ENCODE measurements around the gene TSPAN8.

The TSPAN8 gene

GRCh38 chr12:71142016-71142415 lies 15.8 kb downstream of the TSPAN8 start:
- DNase-seq: no peak

DNA sequence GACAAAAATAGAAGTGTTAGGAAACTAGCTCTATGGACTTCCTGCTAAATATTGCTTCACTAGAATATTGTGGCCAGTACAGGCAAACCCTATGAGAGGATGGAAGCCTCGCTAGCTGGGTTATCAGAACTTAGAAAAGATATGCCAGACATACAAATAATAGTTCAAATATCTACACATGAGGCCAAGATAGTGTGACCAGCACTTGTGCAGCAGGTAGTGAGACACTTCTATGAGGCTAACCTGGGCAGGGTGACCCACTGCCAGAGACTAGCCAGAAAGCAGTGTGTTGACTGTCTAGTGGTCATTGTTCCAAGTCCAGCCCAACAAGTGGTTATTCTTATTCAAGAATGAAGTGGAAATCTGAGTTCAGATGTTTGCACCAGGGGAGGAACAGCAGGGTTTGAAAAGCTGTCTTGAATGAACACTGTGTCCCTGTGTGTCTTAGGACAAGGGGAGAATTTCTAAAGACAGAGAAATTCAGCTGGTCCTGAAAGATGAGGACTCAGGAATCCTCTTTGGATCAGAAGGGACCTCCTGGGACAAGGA lies 16.3 kb downstream of the TSPAN8 start:
- H3K4me2 ChIP-seq (ENCODE audit: low read length): no peak overlapping the region
- H3K23ac ChIP-seq (ENCODE audit: low read length): no peak overlapping the region
- no peak overlapping the region for H3K27ac ChIP-seq (ENCODE audit: low read depth, low read length)
- WGBS (ENCODE audit: extremely low coverage, insufficient coverage, low lambda C conversion rate): no CpG with 5 or more reads among the region's 1 CpG
- no peak overlapping the region for H2BK120ac ChIP-seq (ENCODE audit: low read depth, low read length)
- no peak overlapping the region for H2BK5ac ChIP-seq (ENCODE audit: low read length)
- H2BK15ac ChIP-seq (replicated peaks; ENCODE audit: low read depth): peak overlapping the region; percentile 59
- DNase-seq: no peak
- no peak overlapping the region for H3K4me3 ChIP-seq (ENCODE audit: low read length)
- no peaks in the 10 kb centered on the region for H3K79me1 ChIP-seq (ENCODE audit: low read length)
- H3K18ac ChIP-seq (ENCODE audit: low read length): peak overlapping the region; percentile 51
- H3K79me2 ChIP-seq (ENCODE audit: control insufficient read depth, insufficient read depth, low read length): no peaks in the 10 kb centered on the region
- H3K27me3 ChIP-seq (ENCODE audit: insufficient read depth, low read length, poor library complexity): no peaks in the 10 kb centered on the region
- H4K8ac ChIP-seq (ENCODE audit: low read depth, low read length): no peak overlapping the region
- H3K9ac ChIP-seq (ENCODE audit: low read length): no peak overlapping the region
- H2AK5ac ChIP-seq (ENCODE audit: low read length): no peak overlapping the region
- H3K36me3 ChIP-seq (ENCODE audit: control insufficient read depth, insufficient read depth, low read length): no peaks in the 10 kb centered on the region
- peaks cover 3% of the 10 kb centered on the region for H3K4me1 ChIP-seq (ENCODE audit: control insufficient read depth, low read depth, low read length)
- H3K56ac ChIP-seq (ENCODE audit: low read length): no peak overlapping the region
- no peak overlapping the region for H3K4ac ChIP-seq (ENCODE audit: low read depth, low read length)
- no peak overlapping the region for H4K5ac ChIP-seq (ENCODE audit: low read length)

More at GRCh38 chr12:71142016-71142415, 15.8 kb downstream of the TSPAN8 start:
- H2BK120ac ChIP-seq (ENCODE audit: low read depth, low read length): no peak overlapping the region
- no peaks in the 10 kb centered on the region for H3K27me3 ChIP-seq (ENCODE audit: insufficient read depth, low read length, poor library complexity)
- H3K79me2 ChIP-seq (ENCODE audit: control insufficient read depth, insufficient read depth, low read length): no peaks in the 10 kb centered on the region
- no peak overlapping the region for H2BK5ac ChIP-seq (ENCODE audit: low read length)
- H3K27ac ChIP-seq (ENCODE audit: low read depth, low read length): no peak overlapping the region
- no peak overlapping the region for H2BK15ac ChIP-seq (replicated peaks; ENCODE audit: low read depth)
- H3K36me3 ChIP-seq (ENCODE audit: control insufficient read depth, insufficient read depth, low read length): no peaks in the 10 kb centered on the region
- WGBS (ENCODE audit: extremely low coverage, insufficient coverage, low lambda C conversion rate): no CpG with 5 or more reads among the region's 2 CpGs
- no peak overlapping the region for H3K4ac ChIP-seq (ENCODE audit: low read depth, low read length)
- H3K56ac ChIP-seq (ENCODE audit: low read length): no peak overlapping the region
- no peak overlapping the region for H2AK5ac ChIP-seq (ENCODE audit: low read length)
- no peaks in the 10 kb centered on the region for H3K79me1 ChIP-seq (ENCODE audit: low read length)
- H3K4me1 ChIP-seq (ENCODE audit: control insufficient read depth, low read depth, low read length): peaks cover 3% of the 10 kb centered on the region
- H4K8ac ChIP-seq (ENCODE audit: low read depth, low read length): no peak overlapping the region
- H3K18ac ChIP-seq (ENCODE audit: low read length): no peak overlapping the region
- H3K23ac ChIP-seq (ENCODE audit: low read length): no peak overlapping the region
- no peak overlapping the region for H3K4me3 ChIP-seq (ENCODE audit: low read length)
- H3K4me2 ChIP-seq (ENCODE audit: low read length): no peak overlapping the region
- H4K5ac ChIP-seq (ENCODE audit: low read length): no peak overlapping the region
- H3K9ac ChIP-seq (ENCODE audit: low read length): no peak overlapping the region

GRCh38 chr12:71139153-71139735 lies 18.6 kb downstream of the TSPAN8 start:
- H3K79me2 ChIP-seq (ENCODE audit: control insufficient read depth, insufficient read depth, low read length): no peaks in the 10 kb centered on the region
- peaks cover 3% of the 10 kb centered on the region for H3K4me1 ChIP-seq (ENCODE audit: control insufficient read depth, low read depth, low read length)

GRCh38 chr12:71138011-71138410 lies 19.8 kb downstream of the TSPAN8 start:
- Histone ChIP-seq H2BK15ac (replicated peaks; ENCODE audit: low read depth) (no peak overlapping the region), H2AK5ac (ENCODE audit: low read length) (no peak overlapping the region), H3K36me3 (ENCODE audit: control insufficient read depth, insufficient read depth, low read length) (no peaks in the 10 kb centered on the region), H3K9ac (ENCODE audit: low read length) (no peak overlapping the region), H3K56ac (ENCODE audit: low read length) (no peak overlapping the region), H3K4me3 (ENCODE audit: low read length) (no peak overlapping the region), H3K18ac (ENCODE audit: low read length) (no peak overlapping the region), H2BK120ac (ENCODE audit: low read depth, low read length) (no peak overlapping the region), H3K4ac (ENCODE audit: low read depth, low read length) (no peak overlapping the region), H3K4me2 (ENCODE audit: low read length) (no peak overlapping the region), H2BK5ac (ENCODE audit: low read length) (no peak overlapping the region), H3K23ac (ENCODE audit: low read length) (no peak overlapping the region), H3K79me1 (ENCODE audit: low read length) (no peaks in the 10 kb centered on the region), H3K4me1 (ENCODE audit: control insufficient read depth, low read depth, low read length) (peaks cover 3% of the 10 kb centered on the region), H4K8ac (ENCODE audit: low read depth, low read length) (no peak overlapping the region), H3K79me2 (ENCODE audit: control insufficient read depth, insufficient read depth, low read length) (no peaks in the 10 kb centered on the region), H3K27me3 (ENCODE audit: insufficient read depth, low read length, poor library complexity) (no peaks in the 10 kb centered on the region), H3K27ac (ENCODE audit: low read depth, low read length) (no peak overlapping the region), H4K5ac (ENCODE audit: low read length) (no peak overlapping the region)
- WGBS (ENCODE audit: extremely low coverage, insufficient coverage, low lambda C conversion rate): no CpG with 5 or more reads among the region's 3 CpGs
- DNase-seq: no peak

More at GRCh38 chr12:71139153-71139735, 18.6 kb downstream of the TSPAN8 start:
- no peaks in the 10 kb centered on the region for H3K27me3 ChIP-seq (ENCODE audit: insufficient read depth, low read length, poor library complexity)
- H2BK120ac ChIP-seq (ENCODE audit: low read depth, low read length): no peak overlapping the region
- H2BK15ac ChIP-seq (replicated peaks; ENCODE audit: low read depth): no peak overlapping the region
- H2AK5ac ChIP-seq (ENCODE audit: low read length): no peak overlapping the region
- no peak overlapping the region for H3K4me3 ChIP-seq (ENCODE audit: low read length)
- no peaks in the 10 kb centered on the region for H3K79me1 ChIP-seq (ENCODE audit: low read length)
- H3K27ac ChIP-seq (ENCODE audit: low read depth, low read length): no peak overlapping the region
- no peak overlapping the region for H4K5ac ChIP-seq (ENCODE audit: low read length)
- H3K36me3 ChIP-seq (ENCODE audit: control insufficient read depth, insufficient read depth, low read length): no peaks in the 10 kb centered on the region
- H3K9ac ChIP-seq (ENCODE audit: low read length): no peak overlapping the region
- no peak overlapping the region for H3K23ac ChIP-seq (ENCODE audit: low read length)
- no peak overlapping the region for H3K18ac ChIP-seq (ENCODE audit: low read length)
- no peak overlapping the region for H4K8ac ChIP-seq (ENCODE audit: low read depth, low read length)
- H3K4me2 ChIP-seq (ENCODE audit: low read length): no peak overlapping the region
- no CpG with 5 or more reads among the region's 6 CpGs for WGBS (ENCODE audit: extremely low coverage, insufficient coverage, low lambda C conversion rate)
- no peak overlapping the region for H3K56ac ChIP-seq (ENCODE audit: low read length)
- no peak overlapping the region for H2BK5ac ChIP-seq (ENCODE audit: low read length)
- H3K4ac ChIP-seq (ENCODE audit: low read depth, low read length): no peak overlapping the region
- DNase-seq: no peak

DNA sequence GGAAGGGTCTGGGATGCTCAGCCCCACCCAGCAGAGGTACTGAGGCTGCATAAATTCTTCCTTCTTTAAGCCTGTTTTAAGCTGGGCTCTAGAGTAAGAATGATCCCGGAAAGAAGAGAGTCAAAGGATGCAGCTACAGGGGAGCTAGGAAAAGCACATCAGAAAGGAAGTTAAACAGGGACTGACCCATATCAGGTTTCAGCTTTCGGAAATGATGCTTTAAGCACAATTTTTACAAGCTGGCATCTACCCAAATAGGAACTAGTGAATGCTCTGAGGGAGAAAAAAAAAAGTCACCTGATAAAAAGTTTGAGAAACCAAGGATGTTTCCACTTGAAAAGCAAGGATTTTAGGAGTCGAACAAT lies 22.0 kb downstream of the TSPAN8 start:
- peaks cover 2% of the 10 kb centered on the region for H3K4me1 ChIP-seq (ENCODE audit: control insufficient read depth, low read depth, low read length)
- no peak overlapping the region for H3K9ac ChIP-seq (ENCODE audit: low read length)
- H3K4ac ChIP-seq (ENCODE audit: low read depth, low read length): no peak overlapping the region
- H3K56ac ChIP-seq (ENCODE audit: low read length): no peak overlapping the region
- no peak for DNase-seq
- no peak overlapping the region for H3K4me2 ChIP-seq (ENCODE audit: low read length)
- H3K27me3 ChIP-seq (ENCODE audit: insufficient read depth, low read length, poor library complexity): no peaks in the 10 kb centered on the region
- H3K23ac ChIP-seq (ENCODE audit: low read length): no peak overlapping the region
- no peak overlapping the region for H4K8ac ChIP-seq (ENCODE audit: low read depth, low read length)
- no peak overlapping the region for H3K27ac ChIP-seq (ENCODE audit: low read depth, low read length)
- no peaks in the 10 kb centered on the region for H3K79me1 ChIP-seq (ENCODE audit: low read length)
- no peaks in the 10 kb centered on the region for H3K79me2 ChIP-seq (ENCODE audit: control insufficient read depth, insufficient read depth, low read length)
- no peak overlapping the region for H3K18ac ChIP-seq (ENCODE audit: low read length)
- no peak overlapping the region for H2AK5ac ChIP-seq (ENCODE audit: low read length)
- no CpG with 5 or more reads among the region's 3 CpGs for WGBS (ENCODE audit: extremely low coverage, insufficient coverage, low lambda C conversion rate)
- no peaks in the 10 kb centered on the region for H3K36me3 ChIP-seq (ENCODE audit: control insufficient read depth, insufficient read depth, low read length)
- H2BK5ac ChIP-seq (ENCODE audit: low read length): no peak overlapping the region
- H2BK15ac ChIP-seq (replicated peaks; ENCODE audit: low read depth): no peak overlapping the region
- no peak overlapping the region for H2BK120ac ChIP-seq (ENCODE audit: low read depth, low read length)
- no peak overlapping the region for H4K5ac ChIP-seq (ENCODE audit: low read length)
- H3K4me3 ChIP-seq (ENCODE audit: low read length): no peak overlapping the region
